DND-41 (cell line): Measurements from ENCODE around the gene MKNK2.
A peak's percentile ranks its signal among the peaks of the same experiment; 100 is the strongest.

Experiments used
- ATAC-seq: fragments of 200-7000 bp; cut with Tn5 transposase; 3 replicates; pipeline ENCODE4 v1.9.1; 2021; ENCODE audit warnings: low read depth; ENCODE audit not compliant: insufficient read depth
- DNase-seq: peaks from one replicate; pipeline ENCODE4 v3.0.0-alpha.2; 2020
- H2AFZ ChIP-seq: 2 replicates; pipeline ENCODE4 v1.6.0; 2012; ENCODE audit warnings: low read depth, low read length
- H3K27ac ChIP-seq: 2 replicates; pipeline ENCODE4 v1.5.1; 2012; ENCODE audit warnings: low read length, inconsistent platforms
- H3K27me3 ChIP-seq: fragments of 200-600 bp; sonication (generic); 2 replicates; pipeline ENCODE4 v1.6.0; 2012; ENCODE audit warnings: low read length, mild to moderate bottlenecking, inconsistent platforms; ENCODE audit not compliant: insufficient read depth, poor library complexity
- H3K36me3 ChIP-seq: 2 replicates; pipeline ENCODE4 v1.5.1; 2012; ENCODE audit warnings: low read length, inconsistent platforms; ENCODE audit not compliant: insufficient read depth
- H3K4me1 ChIP-seq: 2 replicates; pipeline ENCODE4 v1.5.1; 2012; ENCODE audit warnings: mild to moderate bottlenecking, low read length; ENCODE audit not compliant: insufficient read depth
- H3K4me2 ChIP-seq: 2 replicates; pipeline ENCODE4 v1.6.0; 2012; ENCODE audit warnings: mild to moderate bottlenecking, moderate library complexity, low read length, inconsistent platforms; ENCODE audit not compliant: insufficient read depth
- H3K4me3 ChIP-seq, 2 experiments: fragments of 200-600 bp in 1 of 2; shearing (Covaris generic) in 1 of 2; 2 replicates each; pipeline ENCODE4 v1.5.1; 2012 to 2016; ENCODE audit warnings: inconsistent platforms in 2 of 2, low read length in 2 of 2, mild to moderate bottlenecking in 2 of 2, low read depth in 1 of 2, moderate library complexity in 1 of 2
- H3K79me2 ChIP-seq: 2 replicates; pipeline ENCODE4 v1.6.0; 2012; ENCODE audit warnings: low read length, inconsistent platforms; ENCODE audit not compliant: insufficient read depth
- H3K9ac ChIP-seq: 2 replicates; pipeline ENCODE4 v1.6.0; 2012; ENCODE audit warnings: low read depth, mild to moderate bottlenecking, inconsistent platforms, low read length, moderate library complexity
- H3K9me3 ChIP-seq: 2 replicates; pipeline ENCODE4 v1.5.1; 2012; ENCODE audit warnings: low read length, moderate library complexity, mild to moderate bottlenecking, inconsistent platforms; ENCODE audit not compliant: insufficient read depth, severe bottlenecking
- H4K20me1 ChIP-seq: 2 replicates; pipeline ENCODE4 v1.6.0; 2012; ENCODE audit warnings: low read length; ENCODE audit not compliant: insufficient read depth
- CTCF ChIP-seq: IDR thresholded peaks from 2 replicates; pipeline ENCODE4 v1.5.1; 2012; ENCODE audit warnings: borderline replicate concordance, low read length, moderate library complexity, mild to moderate bottlenecking; ENCODE audit not compliant: poor library complexity, severe bottlenecking; ENCODE audit errors: extremely low read depth
- EZH2 ChIP-seq: IDR thresholded peaks from 3 replicates; pipeline ENCODE4 v1.6.1; 2012; ENCODE audit warnings: borderline replicate concordance, low read depth, mild to moderate bottlenecking, moderate library complexity, low read length, inconsistent platforms; ENCODE audit not compliant: severe bottlenecking

MKNK2 gene

GRCh38 chr19:2021453-2022140 is 29.4 kb downstream of the MKNK2 start:
- TF ChIP-seq CTCF (no peak), EZH2 (no peak)
- ATAC-seq (no peak), DNase-seq (no peak)
- Histone ChIP-seq H3K9me3 (no peaks in the 10 kb centered on the region), H4K20me1 (no peaks in the 10 kb centered on the region), H3K27me3 (no peaks in the 10 kb centered on the region), H3K4me2 (no peak overlapping the region), H3K36me3 (no peaks in the 10 kb centered on the region), H3K27ac (no peak overlapping the region), H2AFZ (no peak overlapping the region), H3K4me1 (peaks cover 9% of the 10 kb centered on the region), H3K4me3 (no peak overlapping the region), H3K9ac (no peak overlapping the region), H3K79me2 (0 out of 2 replicates have a peak, but pooled peaks cover under 1% of the 10 kb centered on the region)

- H2AFZ ChIP-seq, result no peak overlapping the region
- H3K4me3 ChIP-seq, result no peak overlapping the region
- H3K79me2 ChIP-seq, result peaks cover 23% of the 10 kb centered on the region
- 0 out of 2 replicates have a peak, but pooled peaks cover 3% of the 10 kb centered on the region for H4K20me1 ChIP-seq
- peaks cover 28% of the 10 kb centered on the region for H3K4me1 ChIP-seq
- TF ChIP-seq CTCF (no peak), EZH2 (no peak)
- no peak overlapping the region for H3K27ac ChIP-seq
- no peaks in the 10 kb centered on the region for H3K27me3 ChIP-seq
- H3K4me2 ChIP-seq, result no peak overlapping the region
- no peaks in the 10 kb centered on the region for H3K9me3 ChIP-seq
- H3K36me3 ChIP-seq, result no peaks in the 10 kb centered on the region; the same call in 1 of the 2 replicates
- no peak for DNase-seq
- no peak overlapping the region for H3K9ac ChIP-seq
- no peak for ATAC-seq
Measured at GRCh38 chr19:2018752-2019151, 32.3 kb downstream of the MKNK2 start.

- Histone ChIP-seq H3K27me3 (no peaks in the 10 kb centered on the region), H2AFZ (peak overlapping the region; percentile 8; the same call in 1 of the 2 replicates), H3K27ac (peak overlapping the region; percentile 81), H3K9ac (peak overlapping the region; percentile 68), H4K20me1 (peaks cover 22% of the 10 kb centered on the region), H3K79me2 (peaks cover 47% of the 10 kb centered on the region), H3K4me1 (peaks cover 47% of the 10 kb centered on the region), H3K4me3 (peak overlapping the region; percentile 78 to 82; a peak in 3 of 4 replicates), H3K9me3 (no peaks in the 10 kb centered on the region), H3K36me3 (peaks cover 17% of the 10 kb centered on the region), H3K4me2 (peak overlapping the region; percentile 66)
- TF ChIP-seq EZH2 (no peak), CTCF (no peak)
- peak; percentile 62 for ATAC-seq
- DNase-seq, result peak; percentile 80
Measured at GRCh38 chr19:2016041-2016807, 34.8 kb downstream of the MKNK2 start.
